SJSA1 (cell line): ENCODE data around the gene SCN3B. TPM values are rescaled to one million over a fixed set of nuclear protein-coding genes. Genes with fewer than 3 reads are reported as not detected.

Experiments
- DNase-seq, 2 experiments: peaks; one replicate each; pipeline ENCODE4 v3.0.0-alpha.2; 2015 to 2020; ENCODE audit warnings: low spot score in 2 of 2, low read depth in 1 of 2
- H3K27ac ChIP-seq: fragments of 250-450 bp; sonication (Bioruptor Pico); 2 replicates; pipeline ENCODE4 v1.5.1; 2020; ENCODE audit warnings: mild to moderate bottlenecking, moderate library complexity
- H3K27me3 ChIP-seq: fragments of 250-450 bp; sonication (Bioruptor Pico); replicated peaks from 2 replicates; pipeline ENCODE4 v1.5.1; 2020; ENCODE audit warnings: mild to moderate bottlenecking, moderate library complexity
- H3K36me3 ChIP-seq: fragments of 250-450 bp; sonication (Bioruptor Pico); 2 replicates; pipeline ENCODE4 v1.5.1; 2020; ENCODE audit warnings: mild to moderate bottlenecking
- H3K4me1 ChIP-seq: fragments of 250-450 bp; sonication (Bioruptor Pico); replicated peaks from 2 replicates; pipeline ENCODE4 v1.6.1; 2021; ENCODE audit warnings: mild to moderate bottlenecking
- H3K4me3 ChIP-seq: fragments of 250-450 bp; sonication (Bioruptor Pico); 2 replicates; pipeline ENCODE4 v1.5.1; 2020; ENCODE audit warnings: mild to moderate bottlenecking
- H3K9me3 ChIP-seq: fragments of 250-450 bp; sonication (Bioruptor Pico); replicated peaks from 2 replicates; pipeline ENCODE4 v1.5.1; 2020; ENCODE audit warnings: mild to moderate bottlenecking
- total RNA-seq: library from RNA; depleted of rRNA; stranded (reverse); fragments of >200 nt; shearing (Covaris generic); gene quantifications from 2 replicates; pipeline ENCODE4 v1.2.3, GENCODE V29; 2014

The SCN3B gene
- total RNA-seq, 1 experiment from 2014 or later, result 0.18 TPM

- DNase-seq, result no peak
- Histone ChIP-seq H3K27me3 (0 out of 2 replicates have a peak, but pooled peaks cover 3% of the 10 kb centered on the region), H3K4me3 (no peak overlapping the region), H3K27ac (no peak overlapping the region), H3K4me1 (no peaks in the 10 kb centered on the region), H3K9me3 (no peaks in the 10 kb centered on the region), H3K36me3 (no peaks in the 10 kb centered on the region)
Measured at GRCh38 chr11:123645286-123645975, 9.0 kb downstream of the SCN3B start.

- Histone ChIP-seq H3K4me3 (no peak overlapping the region), H3K4me1 (no peaks in the 10 kb centered on the region), H3K9me3 (no peaks in the 10 kb centered on the region), H3K27ac (no peak overlapping the region), H3K36me3 (no peaks in the 10 kb centered on the region), H3K27me3 (0 out of 2 replicates have a peak, but pooled peaks cover 3% of the 10 kb centered on the region)
- no peak for DNase-seq
Measured at GRCh38 chr11:123642435-123642834, 12.0 kb downstream of the SCN3B start.

- Histone ChIP-seq H3K27ac (no peak overlapping the region), H3K9me3 (no peaks in the 10 kb centered on the region), H3K4me1 (no peaks in the 10 kb centered on the region), H3K36me3 (no peaks in the 10 kb centered on the region), H3K27me3 (0 out of 2 replicates have a peak, but pooled peaks cover 3% of the 10 kb centered on the region), H3K4me3 (no peak overlapping the region)
- DNase-seq, result no peak
Measured at GRCh38 chr11:123641495-123641840, 13.0 kb downstream of the SCN3B start.

GRCh38 chr11:123640677-123641494 is 13.5 kb downstream of the SCN3B start:
- Histone ChIP-seq H3K27ac (no peak overlapping the region), H3K4me1 (no peaks in the 10 kb centered on the region), H3K9me3 (no peaks in the 10 kb centered on the region), H3K4me3 (no peak overlapping the region), H3K27me3 (0 out of 2 replicates have a peak, but pooled peaks cover 3% of the 10 kb centered on the region), H3K36me3 (no peaks in the 10 kb centered on the region)
- DNase-seq, result peak in 1 of 2 experiments; percentile 3

- no peaks in the 10 kb centered on the region for H3K36me3 ChIP-seq
- no peaks in the 10 kb centered on the region for H3K9me3 ChIP-seq
- H3K4me3 ChIP-seq, result no peak overlapping the region
- H3K27me3 ChIP-seq, result 0 out of 2 replicates have a peak, but pooled peaks cover 3% of the 10 kb centered on the region
- no peak for DNase-seq
- no peak overlapping the region for H3K27ac ChIP-seq
- H3K4me1 ChIP-seq, result no peaks in the 10 kb centered on the region
Measured at GRCh38 chr11:123640029-123640428, 14.4 kb downstream of the SCN3B start.

GRCh38 chr11:123630126-123630608 is 24.3 kb downstream of the SCN3B start:
- DNase-seq, result no peak
- Histone ChIP-seq H3K27me3 (no peaks in the 10 kb centered on the region), H3K4me3 (no peak overlapping the region), H3K27ac (no peak overlapping the region), H3K36me3 (no peaks in the 10 kb centered on the region), H3K4me1 (no peaks in the 10 kb centered on the region), H3K9me3 (no peaks in the 10 kb centered on the region)

GRCh38 chr11:123628936-123629683 is 25.3 kb downstream of the SCN3B start:
- no peaks in the 10 kb centered on the region for H3K27me3 ChIP-seq
- DNase-seq, result no peak
- H3K9me3 ChIP-seq, result no peaks in the 10 kb centered on the region
- no peaks in the 10 kb centered on the region for H3K4me1 ChIP-seq
- no peak overlapping the region for H3K27ac ChIP-seq
- H3K4me3 ChIP-seq, result no peak overlapping the region
- no peaks in the 10 kb centered on the region for H3K36me3 ChIP-seq

GRCh38 chr11:123624974-123625373 is 29.4 kb downstream of the SCN3B start:
- no peaks in the 10 kb centered on the region for H3K4me1 ChIP-seq
- H3K4me3 ChIP-seq, result no peak overlapping the region
- DNase-seq, result no peak

GRCh38 chr11:123622576-123622975 is 31.8 kb downstream of the SCN3B start:
- Histone ChIP-seq H3K27ac (no peak overlapping the region), H3K36me3 (no peaks in the 10 kb centered on the region), H3K27me3 (no peaks in the 10 kb centered on the region), H3K4me1 (no peaks in the 10 kb centered on the region), H3K4me3 (no peak overlapping the region), H3K9me3 (no peaks in the 10 kb centered on the region)
- DNase-seq, result no peak

More at GRCh38 chr11:123624974-123625373, 29.4 kb downstream of the SCN3B start:
- Histone ChIP-seq H3K27me3 (no peaks in the 10 kb centered on the region), H3K9me3 (no peaks in the 10 kb centered on the region), H3K27ac (no peak overlapping the region), H3K36me3 (no peaks in the 10 kb centered on the region)

GRCh38 chr11:123616505-123617198 is 37.8 kb downstream of the SCN3B start:
- no peak overlapping the region for H3K4me3 ChIP-seq
- H3K9me3 ChIP-seq, result no peaks in the 10 kb centered on the region
- no peak overlapping the region for H3K27ac ChIP-seq
- H3K4me1 ChIP-seq, result no peaks in the 10 kb centered on the region
- no peak for DNase-seq
- no peaks in the 10 kb centered on the region for H3K36me3 ChIP-seq
- no peaks in the 10 kb centered on the region for H3K27me3 ChIP-seq

- no peaks in the 10 kb centered on the region for H3K36me3 ChIP-seq
- no peaks in the 10 kb centered on the region for H3K4me1 ChIP-seq
- H3K9me3 ChIP-seq, result no peaks in the 10 kb centered on the region
- no peaks in the 10 kb centered on the region for H3K27me3 ChIP-seq
- DNase-seq, result no peak
- no peak overlapping the region for H3K4me3 ChIP-seq
- H3K27ac ChIP-seq, result no peak overlapping the region
Measured at GRCh38 chr11:123611698-123612097, 42.7 kb downstream of the SCN3B start.

- no peak for DNase-seq
- Histone ChIP-seq H3K4me1 (no peaks in the 10 kb centered on the region), H3K27ac (no peak overlapping the region), H3K4me3 (no peak overlapping the region), H3K36me3 (no peaks in the 10 kb centered on the region), H3K27me3 (no peaks in the 10 kb centered on the region), H3K9me3 (no peaks in the 10 kb centered on the region)
Measured at GRCh38 chr11:123608945-123609344, 45.5 kb downstream of the SCN3B start.

GRCh38 chr11:123608371-123608770 is 46.1 kb downstream of the SCN3B start:
- DNase-seq, result no peak
- H3K4me3 ChIP-seq, result no peak overlapping the region

More at GRCh38 chr11:123608371-123608770, 46.1 kb downstream of the SCN3B start:
- H3K9me3 ChIP-seq, result no peaks in the 10 kb centered on the region
- H3K4me1 ChIP-seq, result no peaks in the 10 kb centered on the region
- no peak overlapping the region for H3K27ac ChIP-seq
- no peaks in the 10 kb centered on the region for H3K27me3 ChIP-seq
- no peaks in the 10 kb centered on the region for H3K36me3 ChIP-seq
